NB4 (cell line): ENCODE measurements around the gene CAPZA2.
A peak's percentile ranks its signal among the peaks of the same experiment; 100 is the strongest.

Source experiments
- POLR2A ChIP-seq: IDR thresholded peaks from 2 replicates; pipeline ENCODE4 v1.6.1; 2011; ENCODE audit warnings: mild to moderate bottlenecking; ENCODE audit not compliant: insufficient read length; ENCODE audit errors: extremely low read depth
- TF ChIP-seq, protein P1 (sequence below): IDR thresholded peaks from one replicate; pipeline ENCODE4 v1.5.1; 2012; ENCODE audit warnings: low read depth, low read length
- TF ChIP-seq, protein P2 (sequence below): IDR thresholded peaks from 2 replicates; pipeline ENCODE4 v1.6.1; 2011; ENCODE audit warnings: low read depth, low read length

DNA sequence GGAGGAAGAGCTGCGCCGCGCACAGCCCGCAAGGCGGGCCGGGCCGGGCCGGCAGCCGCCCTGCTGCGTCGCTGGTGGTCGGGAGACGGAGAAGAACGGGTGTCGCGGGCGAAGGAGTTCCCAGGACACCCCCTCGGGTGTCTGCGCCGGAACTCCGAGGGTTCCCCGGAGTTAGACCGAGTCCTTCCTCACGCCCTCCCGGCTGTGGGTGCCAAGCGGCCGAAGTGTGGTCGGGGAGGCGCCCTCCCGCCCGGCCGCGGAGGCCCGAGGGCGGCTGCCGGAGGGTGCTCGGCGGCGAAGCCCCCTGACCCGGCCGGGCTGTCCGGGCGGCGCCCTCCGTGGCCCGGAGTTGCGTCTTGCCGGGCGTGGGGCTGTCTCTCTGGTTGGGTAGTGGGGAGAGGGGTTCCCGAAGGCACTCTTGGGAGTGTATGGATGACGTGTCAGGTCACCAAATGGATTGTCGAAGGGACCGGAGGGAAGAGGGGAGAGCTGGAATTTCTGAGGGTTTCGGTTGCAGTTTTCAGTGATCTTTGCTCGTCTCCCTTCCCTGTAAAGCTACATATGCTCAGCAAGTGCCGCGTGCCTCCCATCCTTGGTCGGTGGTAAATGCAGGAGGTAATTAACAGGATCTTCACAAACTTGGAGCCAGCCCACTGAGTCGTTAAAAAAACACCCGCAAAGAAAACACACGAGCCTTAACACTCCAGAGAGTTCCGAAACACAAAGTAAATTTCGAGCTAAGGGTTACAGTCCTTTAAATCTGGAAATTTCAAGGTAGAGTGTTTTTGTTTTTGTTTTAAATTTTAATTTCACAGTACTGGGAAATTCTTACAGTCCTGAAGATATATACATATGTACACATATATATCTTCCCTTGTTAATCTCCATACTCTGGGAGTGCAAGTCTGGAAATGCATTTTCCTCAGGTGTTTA lies 91.8 kb downstream of the CAPZA2 start:
- TF ChIP-seq, protein P1, sequence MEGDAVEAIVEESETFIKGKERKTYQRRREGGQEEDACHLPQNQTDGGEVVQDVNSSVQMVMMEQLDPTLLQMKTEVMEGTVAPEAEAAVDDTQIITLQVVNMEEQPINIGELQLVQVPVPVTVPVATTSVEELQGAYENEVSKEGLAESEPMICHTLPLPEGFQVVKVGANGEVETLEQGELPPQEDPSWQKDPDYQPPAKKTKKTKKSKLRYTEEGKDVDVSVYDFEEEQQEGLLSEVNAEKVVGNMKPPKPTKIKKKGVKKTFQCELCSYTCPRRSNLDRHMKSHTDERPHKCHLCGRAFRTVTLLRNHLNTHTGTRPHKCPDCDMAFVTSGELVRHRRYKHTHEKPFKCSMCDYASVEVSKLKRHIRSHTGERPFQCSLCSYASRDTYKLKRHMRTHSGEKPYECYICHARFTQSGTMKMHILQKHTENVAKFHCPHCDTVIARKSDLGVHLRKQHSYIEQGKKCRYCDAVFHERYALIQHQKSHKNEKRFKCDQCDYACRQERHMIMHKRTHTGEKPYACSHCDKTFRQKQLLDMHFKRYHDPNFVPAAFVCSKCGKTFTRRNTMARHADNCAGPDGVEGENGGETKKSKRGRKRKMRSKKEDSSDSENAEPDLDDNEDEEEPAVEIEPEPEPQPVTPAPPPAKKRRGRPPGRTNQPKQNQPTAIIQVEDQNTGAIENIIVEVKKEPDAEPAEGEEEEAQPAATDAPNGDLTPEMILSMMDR = no peak
- TF ChIP-seq POLR2A = peak; percentile 16
- TF ChIP-seq, protein P2, sequence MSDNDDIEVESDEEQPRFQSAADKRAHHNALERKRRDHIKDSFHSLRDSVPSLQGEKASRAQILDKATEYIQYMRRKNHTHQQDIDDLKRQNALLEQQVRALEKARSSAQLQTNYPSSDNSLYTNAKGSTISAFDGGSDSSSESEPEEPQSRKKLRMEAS = peak; percentile 74
